ENCODE data around the gene ZNF529. TPM values are rescaled to one million over a fixed set of nuclear protein-coding genes. Genes with fewer than 3 reads are reported as not detected.
"Not testable (repeated sequence)": the region's sequence is repeated elsewhere in the genome, so short reads cannot be mapped to it uniquely, and the experiment has no call there.

Gene ZNF529
- total and polyA plus RNA-seq, 10 donors: 7.7 to 19.4 (median 13.9) TPM

DNA sequence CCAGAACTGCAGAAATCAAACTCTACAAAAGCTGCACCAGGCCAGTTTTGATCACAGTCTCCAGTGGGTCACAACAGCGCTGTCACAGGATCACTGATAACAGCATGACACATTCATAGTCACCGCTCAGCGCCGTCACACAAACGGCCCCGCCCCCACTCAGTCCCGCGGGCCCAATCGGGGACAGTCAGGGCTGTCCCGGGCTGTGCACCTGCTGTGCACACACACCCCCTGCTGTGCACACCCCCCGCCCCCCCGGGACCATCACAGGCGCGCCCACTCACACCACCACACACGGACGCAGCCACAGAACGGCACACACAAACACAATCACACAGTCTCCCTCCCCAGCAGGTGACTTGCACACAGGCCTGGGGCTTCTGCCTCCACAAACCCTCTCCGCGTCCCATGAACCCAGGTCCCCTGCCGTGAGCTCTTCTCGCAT, 31.6 kb upstream of the ZNF529 start:
- H3K27me3 ChIP-seq (replicated peaks in 1 of 7): no peaks in the 10 kb centered on the region
- 0 to 1% (median 0%) methylated on average over 1 to 21 of the region's 21 CpGs for WGBS, 5 donors
- H3K27ac ChIP-seq: peak overlapping the region; percentile 86 to 90 (median 88)

GRCh38 chr19:36602681-36603080, 29.6 kb upstream of the ZNF529 start:
- H3K27me3 ChIP-seq (replicated peaks in 1 of 7); DNase-seq; H3K4me3 ChIP-seq; H3K27ac ChIP-seq; intact Hi-C loops (cut with DNase I; ENCODE audit: low total_unique reads): not testable (repeated sequence)
- peaks cover 0 to 57% (median 38%) of the 10 kb centered on the region in 8 donors for H3K9me3 ChIP-seq
- H3K4me1 ChIP-seq: peaks cover 6 to 23% (median 18%) of the 10 kb centered on the region in 6 donors
- WGBS, 5 donors: 90 to 92% (median 91%) methylated on average over 9 to 10 of the region's 10 CpGs
- peaks cover 0 to 14% (median 0%) of the 10 kb centered on the region in 6 donors for H3K36me3 ChIP-seq

More for the DNA sequence above, 31.6 kb upstream of the ZNF529 start:
- Histone ChIP-seq H3K4me3 (peak overlapping the region; percentile 74 to 90 (median 86)), H3K9me3 (peaks cover 0 to 57% (median 38%) of the 10 kb centered on the region in 8 donors), H3K36me3 (peaks cover 0 to 26% (median 11%) of the 10 kb centered on the region in 6 donors), H3K4me1 (peaks cover 6 to 23% (median 18%) of the 10 kb centered on the region in 6 donors)
- TF ChIP-seq POLR2AphosphoS5 (IDR thresholded peaks at IDR 0.05): no peak
- peak; percentile 93 for DNase-seq
- intact Hi-C loops (cut with DNase I; ENCODE audit: low total_unique reads): no loop called here

- Histone ChIP-seq H3K36me3 (peaks cover 10 to 92% (median 62%) of the 10 kb centered on the region in 6 donors), H3K9me3 (peaks cover 3 to 93% (median 84%) of the 10 kb centered on the region in 8 donors)
- TF ChIP-seq, protein P1, sequence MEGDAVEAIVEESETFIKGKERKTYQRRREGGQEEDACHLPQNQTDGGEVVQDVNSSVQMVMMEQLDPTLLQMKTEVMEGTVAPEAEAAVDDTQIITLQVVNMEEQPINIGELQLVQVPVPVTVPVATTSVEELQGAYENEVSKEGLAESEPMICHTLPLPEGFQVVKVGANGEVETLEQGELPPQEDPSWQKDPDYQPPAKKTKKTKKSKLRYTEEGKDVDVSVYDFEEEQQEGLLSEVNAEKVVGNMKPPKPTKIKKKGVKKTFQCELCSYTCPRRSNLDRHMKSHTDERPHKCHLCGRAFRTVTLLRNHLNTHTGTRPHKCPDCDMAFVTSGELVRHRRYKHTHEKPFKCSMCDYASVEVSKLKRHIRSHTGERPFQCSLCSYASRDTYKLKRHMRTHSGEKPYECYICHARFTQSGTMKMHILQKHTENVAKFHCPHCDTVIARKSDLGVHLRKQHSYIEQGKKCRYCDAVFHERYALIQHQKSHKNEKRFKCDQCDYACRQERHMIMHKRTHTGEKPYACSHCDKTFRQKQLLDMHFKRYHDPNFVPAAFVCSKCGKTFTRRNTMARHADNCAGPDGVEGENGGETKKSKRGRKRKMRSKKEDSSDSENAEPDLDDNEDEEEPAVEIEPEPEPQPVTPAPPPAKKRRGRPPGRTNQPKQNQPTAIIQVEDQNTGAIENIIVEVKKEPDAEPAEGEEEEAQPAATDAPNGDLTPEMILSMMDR (IDR thresholded peaks at IDR 0.05 in 8 of 11, conservative IDR thresholded peaks at IDR 0.05 in 3 of 11): no peak
- no peak for TF ChIP-seq POLR2AphosphoS5 (IDR thresholded peaks at IDR 0.05)
- no peak for TF ChIP-seq POLR2A (IDR thresholded peaks at IDR 0.05)
Measured at GRCh38 chr19:36579255-36579654, 6.2 kb upstream of the ZNF529 start.

DNA sequence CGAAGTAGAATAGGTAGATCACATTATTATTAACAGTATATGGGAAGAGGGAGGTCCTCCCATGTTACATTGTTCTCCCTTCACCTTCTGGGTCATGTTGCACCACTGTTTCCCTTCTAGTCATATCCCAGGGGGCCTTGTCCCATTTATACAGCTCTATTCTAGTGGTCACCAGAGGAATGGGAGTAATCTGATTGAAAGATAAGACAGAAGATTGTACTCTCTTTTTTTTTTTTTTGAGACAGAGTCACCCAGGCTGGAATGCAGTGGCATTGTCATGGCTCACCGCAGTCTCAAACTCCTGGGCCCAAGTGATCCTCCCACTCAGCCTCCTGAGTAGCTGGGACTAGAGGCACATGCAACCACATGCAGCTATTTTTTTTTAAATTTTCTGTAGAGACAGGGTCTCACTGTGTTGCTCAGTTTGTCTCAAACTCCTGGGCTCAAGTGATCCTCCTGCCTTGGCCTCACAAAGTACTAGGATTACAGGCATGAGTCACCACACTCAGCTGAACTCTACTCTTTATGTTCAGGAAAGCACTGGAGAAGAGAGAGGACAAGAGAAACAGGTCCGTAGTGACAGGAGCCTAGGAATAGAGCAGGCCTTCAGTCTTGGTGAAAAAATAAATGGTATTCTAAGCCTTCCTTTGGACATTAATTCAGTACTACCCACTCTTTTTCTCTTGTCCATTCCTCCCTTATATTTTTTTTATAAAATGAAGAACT, 4.3 kb upstream of the ZNF529 start:
- Histone ChIP-seq H3K4me3 (no peak overlapping the region), H3K9me3 (peaks cover 3 to 75% (median 66%) of the 10 kb centered on the region in 8 donors), H3K36me3 (peaks cover 10 to 76% (median 58%) of the 10 kb centered on the region in 6 donors), H3K27me3 (replicated peaks in 1 of 7) (no peaks in the 10 kb centered on the region), H3K4me1 (peaks cover 8 to 22% (median 19%) of the 10 kb centered on the region in 6 donors), H3K27ac (no peak overlapping the region)
- no peak for DNase-seq
- TF ChIP-seq POLR2A (IDR thresholded peaks at IDR 0.05) (no peak), POLR2AphosphoS5 (IDR thresholded peaks at IDR 0.05) (no peak)
- TF ChIP-seq, protein P1 (IDR thresholded peaks at IDR 0.05 in 8 of 11, conservative IDR thresholded peaks at IDR 0.05 in 3 of 11): no peak
- intact Hi-C loops (cut with DNase I; ENCODE audit: low total_unique reads): no loop called here
- 96 to 100% (median 97%) methylated on average over 3 of the region's 3 CpGs for WGBS, 5 donors

More at GRCh38 chr19:36579255-36579654, 6.2 kb upstream of the ZNF529 start:
- intact Hi-C loops (cut with DNase I; ENCODE audit: low total_unique reads): no loop called here
- H3K4me3 ChIP-seq: no peak overlapping the region
- H3K27ac ChIP-seq: no peak overlapping the region
- DNase-seq: no peak
- no peaks in the 10 kb centered on the region for H3K27me3 ChIP-seq (replicated peaks in 1 of 7)
- peaks cover 4 to 11% (median 9%) of the 10 kb centered on the region in 6 donors for H3K4me1 ChIP-seq

DNA sequence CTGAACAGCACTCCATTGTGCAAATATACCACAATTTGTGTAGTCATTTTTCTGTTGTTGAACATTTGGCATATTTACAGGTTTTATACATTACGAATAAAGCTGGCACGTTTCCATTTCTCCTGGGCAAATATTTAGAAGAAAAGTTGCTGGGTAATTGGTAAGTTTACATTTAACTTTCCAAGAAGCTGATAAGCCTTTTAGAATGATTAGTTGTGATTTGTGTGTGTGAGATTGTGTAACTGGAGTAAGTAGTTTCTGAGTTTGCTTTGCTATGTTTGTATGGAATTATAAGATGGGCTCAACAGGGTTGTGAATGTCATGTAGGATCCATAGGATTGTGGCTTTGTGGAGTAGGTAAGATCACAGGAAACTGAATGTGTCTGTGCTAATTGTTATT, 1.6 kb upstream of the ZNF529 start:
- no peaks in the 10 kb centered on the region for H3K27me3 ChIP-seq (replicated peaks in 1 of 7)
- peaks cover 0 to 65% (median 54%) of the 10 kb centered on the region in 8 donors for H3K9me3 ChIP-seq
- DNase-seq: no peak
- peaks cover 6 to 69% (median 44%) of the 10 kb centered on the region in 6 donors for H3K36me3 ChIP-seq
- H3K27ac ChIP-seq: no peak overlapping the region
- intact Hi-C loops (cut with DNase I; ENCODE audit: low total_unique reads): loop anchor here (5.0 kb wide), 1 partner anchor 47 kb away; the partner anchor contains the start of gene ZNF260
- TF ChIP-seq POLR2A (IDR thresholded peaks at IDR 0.05) (no peak), POLR2AphosphoS5 (IDR thresholded peaks at IDR 0.05) (no peak)
- TF ChIP-seq, protein P1 (IDR thresholded peaks at IDR 0.05 in 8 of 11, conservative IDR thresholded peaks at IDR 0.05 in 3 of 11): no peak
- H3K4me3 ChIP-seq: peak overlapping the region in 3 of 8 donors; percentile 78 to 88 (median 81)
- H3K4me1 ChIP-seq: peaks cover 8 to 32% (median 27%) of the 10 kb centered on the region in 6 donors
- 86 to 92% (median 91%) methylated on average over 2 of the region's 2 CpGs for WGBS, 5 donors

Measured in spleen (tissue), 11 donors.